Measurements from ENCODE around the gene BBS10.

GRCh38 chr12:76383988-76384387, 35.8 kb upstream of the BBS10 start:
- TF ChIP-seq CTCF (IDR thresholded peaks at IDR 0.05) (no peak), POLR2A (IDR thresholded peaks at IDR 0.05) (no peak)

All from adrenal gland (tissue), 5 donors.